SK-N-SH (cell line): Measurements from ENCODE around the gene TMEM95.

Source experiments
- EP300 ChIP-seq, 2 experiments: IDR thresholded peaks; 2 replicates each; pipeline versions ENCODE4 v1.4.0 to v1.6.1; 2012; ENCODE audit warnings: borderline replicate concordance in 1 of 2, low read depth in 1 of 2, low read length in 1 of 2
- GABPA ChIP-seq: IDR thresholded peaks from 2 replicates; pipeline ENCODE4 v1.4.0; 2012; ENCODE audit warnings: low read depth, mild to moderate bottlenecking
- JUND ChIP-seq: IDR thresholded peaks from 2 replicates; pipeline ENCODE4 v1.4.0; 2012
- POLR2AphosphoS5 ChIP-seq: IDR thresholded peaks from 2 replicates; pipeline ENCODE4 v1.6.1; 2012; ENCODE audit warnings: low read depth, low read length
- RAD21 ChIP-seq: IDR thresholded peaks from 2 replicates; pipeline ENCODE4 v1.6.1; 2012; ENCODE audit warnings: mild to moderate bottlenecking, low read length
- RCOR1 ChIP-seq: fragments of 150-350 bp; IDR thresholded peaks from 2 replicates; pipeline ENCODE4 v1.6.1; 2017; ENCODE audit warnings: antibody characterized with exemption, low read length
- REST ChIP-seq: IDR thresholded peaks from 2 replicates; pipeline ENCODE4 v1.6.1; 2012; ENCODE audit warnings: mild to moderate bottlenecking, low read depth, low read length, moderate library complexity
- RFX5 ChIP-seq: IDR thresholded peaks from 2 replicates; pipeline ENCODE4 v1.6.1; 2012; ENCODE audit warnings: mild to moderate bottlenecking, improper control_type of control experiment, low read length
- YY1 ChIP-seq: IDR thresholded peaks from 2 replicates; pipeline ENCODE4 v1.4.0; 2012; ENCODE audit warnings: low read depth, mild to moderate bottlenecking
- TF ChIP-seq, protein P1 (sequence below): fragments of 200-600 bp; sonication (generic); IDR thresholded peaks from 2 replicates; pipeline ENCODE4 v1.6.1; 2017; ENCODE audit warnings: antibody characterized with exemption, mild to moderate bottlenecking, moderate library complexity

DNA sequence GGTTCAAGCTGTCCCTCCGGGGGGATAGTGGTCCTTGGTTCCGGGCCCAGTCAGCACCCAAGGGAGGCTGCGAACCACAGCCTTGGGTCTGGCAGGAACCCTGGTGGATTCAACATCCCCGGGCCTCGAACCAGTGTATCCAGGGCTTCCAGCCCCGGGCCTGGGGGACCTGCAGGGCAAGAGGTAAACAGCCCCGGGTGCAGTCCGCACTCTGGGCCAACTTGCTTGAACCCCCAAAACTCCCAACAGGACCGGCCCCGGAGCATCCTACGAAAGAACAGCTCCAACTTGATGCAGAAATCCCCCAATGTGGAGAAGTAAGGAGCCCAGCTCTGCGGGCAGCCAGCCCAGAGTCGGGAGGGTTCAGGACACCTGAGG, 24.3 kb upstream of the TMEM95 start:
- no peak for TF ChIP-seq RCOR1
- TF ChIP-seq JUND = no peak
- no peak for TF ChIP-seq REST
- TF ChIP-seq EP300 (IDR thresholded peaks at IDR 0.05; ENCODE audit: borderline replicate concordance in 1 of 2, low read depth in 1 of 2, low read length in 1 of 2) = no peak
- TF ChIP-seq POLR2AphosphoS5 = no peak; the same call in 1 of the 2 replicates
- TF ChIP-seq, protein P1, sequence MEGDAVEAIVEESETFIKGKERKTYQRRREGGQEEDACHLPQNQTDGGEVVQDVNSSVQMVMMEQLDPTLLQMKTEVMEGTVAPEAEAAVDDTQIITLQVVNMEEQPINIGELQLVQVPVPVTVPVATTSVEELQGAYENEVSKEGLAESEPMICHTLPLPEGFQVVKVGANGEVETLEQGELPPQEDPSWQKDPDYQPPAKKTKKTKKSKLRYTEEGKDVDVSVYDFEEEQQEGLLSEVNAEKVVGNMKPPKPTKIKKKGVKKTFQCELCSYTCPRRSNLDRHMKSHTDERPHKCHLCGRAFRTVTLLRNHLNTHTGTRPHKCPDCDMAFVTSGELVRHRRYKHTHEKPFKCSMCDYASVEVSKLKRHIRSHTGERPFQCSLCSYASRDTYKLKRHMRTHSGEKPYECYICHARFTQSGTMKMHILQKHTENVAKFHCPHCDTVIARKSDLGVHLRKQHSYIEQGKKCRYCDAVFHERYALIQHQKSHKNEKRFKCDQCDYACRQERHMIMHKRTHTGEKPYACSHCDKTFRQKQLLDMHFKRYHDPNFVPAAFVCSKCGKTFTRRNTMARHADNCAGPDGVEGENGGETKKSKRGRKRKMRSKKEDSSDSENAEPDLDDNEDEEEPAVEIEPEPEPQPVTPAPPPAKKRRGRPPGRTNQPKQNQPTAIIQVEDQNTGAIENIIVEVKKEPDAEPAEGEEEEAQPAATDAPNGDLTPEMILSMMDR = no peak
- no peak for TF ChIP-seq YY1
- no peak for TF ChIP-seq RAD21
- no peak for TF ChIP-seq GABPA
- no peak for TF ChIP-seq RFX5
